Mesenchymal stem cell (in vitro differentiated cells and primary cell): Measurements from ENCODE around the gene ALG9.

Source experiments
- DNase-seq: peaks from one replicate; pipeline ENCODE4 v3.0.0-alpha.2; 2013
- H2AFZ ChIP-seq: one replicate; pipeline ENCODE4 v1.6.1; 2013; ENCODE audit warnings: low read depth, mild to moderate bottlenecking, control low read depth, inconsistent platforms, low read length, moderate library complexity
- H2AK5ac ChIP-seq: 2 replicates; pipeline ENCODE4 v1.6.1; 2013; ENCODE audit warnings: low read length, moderate library complexity, mild to moderate bottlenecking, inconsistent platforms; ENCODE audit not compliant: severe bottlenecking
- H2BK120ac ChIP-seq: one replicate; pipeline ENCODE4 v1.6.1; 2013; ENCODE audit warnings: low read depth, mild to moderate bottlenecking, inconsistent platforms, low read length, moderate library complexity
- H2BK12ac ChIP-seq, 2 experiments: one replicate each; pipeline ENCODE4 v1.6.1; 2013; ENCODE audit warnings: inconsistent platforms in 2 of 2, low read length in 2 of 2, mild to moderate bottlenecking in 2 of 2, moderate library complexity in 2 of 2, control low read depth in 1 of 2
- H2BK15ac ChIP-seq: one replicate; pipeline ENCODE4 v1.6.1; 2013; ENCODE audit warnings: mild to moderate bottlenecking, low read depth, inconsistent platforms; ENCODE audit not compliant: poor library complexity, severe bottlenecking
- H2BK5ac ChIP-seq: 2 replicates; pipeline ENCODE4 v1.6.1; 2013; ENCODE audit warnings: low read depth, mild to moderate bottlenecking, low read length, control low read depth, inconsistent platforms; ENCODE audit not compliant: poor library complexity, severe bottlenecking
- H3K14ac ChIP-seq, 2 experiments: one replicate each; pipeline ENCODE4 v1.6.1; 2013; ENCODE audit warnings: inconsistent platforms in 2 of 2, low read length in 2 of 2, control low read depth in 1 of 2, mild to moderate bottlenecking in 1 of 2, moderate library complexity in 1 of 2
- H3K18ac ChIP-seq, 2 experiments: one replicate each; pipeline ENCODE4 v1.6.1; 2013; ENCODE audit warnings: inconsistent platforms in 2 of 2, low read length in 2 of 2, control low read depth in 1 of 2, low read depth in 1 of 2, mild to moderate bottlenecking in 1 of 2
- H3K23ac ChIP-seq, 2 experiments: one replicate each; pipeline ENCODE4 v1.6.1; 2013; ENCODE audit warnings: inconsistent platforms in 2 of 2, low read length in 2 of 2, mild to moderate bottlenecking in 2 of 2, moderate library complexity in 2 of 2, control low read depth in 1 of 2
- H3K27ac ChIP-seq: 2 replicates; pipeline ENCODE4 v1.5.1; 2013; ENCODE audit warnings: mild to moderate bottlenecking, moderate library complexity, low read length, control low read depth, inconsistent platforms; ENCODE audit not compliant: poor library complexity, severe bottlenecking
- H3K27me3 ChIP-seq, 2 experiments: 2 replicates each; pipeline versions ENCODE4 v1.6.1 to v1.7.0; 2013; ENCODE audit warnings: low read length in 2 of 2, mild to moderate bottlenecking in 2 of 2, moderate library complexity in 2 of 2, control low read depth in 1 of 2, inconsistent platforms in 1 of 2; ENCODE audit not compliant: control insufficient read depth in 1 of 2, insufficient read depth in 1 of 2
- H3K36me3 ChIP-seq, 2 experiments: 2 replicates each; pipeline versions ENCODE4 v1.6.1 to v1.7.0; 2013; ENCODE audit warnings: low read length in 2 of 2, control low read depth in 1 of 2, inconsistent platforms in 1 of 2, low read depth in 1 of 2, mild to moderate bottlenecking in 1 of 2; ENCODE audit not compliant: insufficient read depth in 2 of 2, control insufficient read depth in 1 of 2
- H3K4ac ChIP-seq, 2 experiments: one replicate each; pipeline ENCODE4 v1.6.1; 2013; ENCODE audit warnings: inconsistent platforms in 2 of 2, low read length in 2 of 2, mild to moderate bottlenecking in 2 of 2, moderate library complexity in 2 of 2, control low read depth in 1 of 2, low read depth in 1 of 2
- H3K4me1 ChIP-seq: 2 replicates; pipeline ENCODE4 v1.6.1; 2013; ENCODE audit warnings: low read depth, low read length, control low read depth; ENCODE audit not compliant: control insufficient read depth, insufficient read depth
- H3K4me2 ChIP-seq: 2 replicates; pipeline ENCODE4 v1.6.1; 2013; ENCODE audit warnings: low read length, mild to moderate bottlenecking, inconsistent platforms; ENCODE audit not compliant: poor library complexity, severe bottlenecking
- H3K4me3 ChIP-seq, 2 experiments: 2 replicates each; pipeline versions ENCODE4 v1.5.1 to v1.7.0; 2013; ENCODE audit warnings: low read length in 2 of 2, mild to moderate bottlenecking in 2 of 2, control low read depth in 1 of 2, low read depth in 1 of 2; ENCODE audit not compliant: insufficient read depth in 1 of 2
- H3K79me1 ChIP-seq: replicated peaks from 2 replicates; pipeline ENCODE4 v1.6.1; 2013; ENCODE audit warnings: mild to moderate bottlenecking, control low read depth, low read length, inconsistent platforms; ENCODE audit not compliant: poor library complexity, severe bottlenecking
- H3K9ac ChIP-seq: 2 replicates; pipeline ENCODE4 v1.7.0; 2013; ENCODE audit warnings: mild to moderate bottlenecking, low read length, moderate library complexity
- H3K9me3 ChIP-seq: 2 replicates; pipeline ENCODE4 v1.7.0; 2013; ENCODE audit warnings: mild to moderate bottlenecking, low read length; ENCODE audit not compliant: control insufficient read depth
- H4K8ac ChIP-seq: one replicate; pipeline ENCODE4 v1.6.1; 2013; ENCODE audit warnings: inconsistent platforms, mild to moderate bottlenecking, low read length, moderate library complexity
- H4K91ac ChIP-seq: one replicate; pipeline ENCODE4 v1.6.1; 2013; ENCODE audit warnings: mild to moderate bottlenecking, low read length, inconsistent platforms
- WGBS: methylation state at CpG from one replicate; pipeline ENCODE4 v1.1.7; 2013; ENCODE audit warnings: mixed read lengths; 5-methylcytosine and 5-hydroxymethylcytosine counted together

Gene ALG9

DNA sequence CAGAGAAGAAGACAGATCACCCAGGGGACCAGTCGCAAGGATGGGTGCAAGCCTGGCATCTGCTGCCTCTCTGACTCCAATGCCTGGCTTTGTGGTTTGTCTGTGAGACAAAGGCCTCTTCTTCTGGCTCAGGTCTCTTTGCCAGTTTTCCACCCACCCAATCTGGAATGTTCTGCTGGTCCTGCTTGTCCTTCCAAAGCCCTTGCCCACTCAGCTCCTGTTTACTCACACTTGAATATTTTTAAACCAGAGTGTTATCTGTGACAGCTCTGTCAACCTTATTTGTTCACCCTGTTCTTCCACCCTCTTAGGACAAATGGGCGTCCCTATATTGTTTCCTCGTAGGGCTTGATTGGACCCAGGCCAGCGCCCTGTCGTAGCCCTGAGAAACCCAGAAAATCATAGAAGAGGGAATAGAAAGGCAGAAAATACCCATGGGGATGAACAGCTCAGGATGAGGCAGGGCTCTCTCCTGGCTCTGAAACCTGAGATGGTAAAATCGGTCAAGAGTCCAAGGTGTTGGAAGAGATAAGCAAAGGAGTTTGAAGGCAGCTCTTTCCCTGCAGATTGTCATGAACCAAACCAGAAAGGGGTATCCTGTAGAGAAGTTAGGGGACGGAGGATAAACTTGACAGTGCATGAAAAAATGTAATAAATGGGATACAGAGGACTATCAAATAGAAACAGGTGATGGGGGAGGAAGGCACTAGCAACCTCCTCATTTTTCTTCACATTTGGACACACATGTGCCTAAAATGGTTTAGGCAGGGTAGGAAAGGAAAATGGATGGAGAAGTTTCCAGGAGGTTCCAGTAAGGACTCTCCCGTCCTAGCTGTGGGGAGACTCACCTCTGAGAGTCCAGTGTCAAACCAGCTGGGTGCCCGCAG lies 39.5 kb upstream of the ALG9 start:
- Histone ChIP-seq H3K18ac (no peak overlapping the region), H2BK5ac (no peak overlapping the region), H3K23ac (no peak overlapping the region), H2AFZ (no peak overlapping the region), H2BK15ac (no peak overlapping the region), H3K36me3 (peaks cover 0 to 46% of the 10 kb centered on the region in 2 experiments), H2BK120ac (no peak overlapping the region), H3K4me3 (peak overlapping the region in 1 of 2 experiments; percentile 86), H4K91ac (no peak overlapping the region), H3K9me3 (no peaks in the 10 kb centered on the region), H3K14ac (no peak overlapping the region), H3K27ac (no peak overlapping the region), H2BK12ac (peak overlapping the region in 1 of 2 experiments; percentile 15), H3K4ac (no peak overlapping the region), H3K27me3 (peaks cover 0 to 17% of the 10 kb centered on the region in 2 experiments), H3K4me1 (peaks cover 10% of the 10 kb centered on the region), H2AK5ac (no peak overlapping the region), H3K9ac (peak overlapping the region; percentile 97), H3K79me1 (no peaks in the 10 kb centered on the region), H3K4me2 (no peak overlapping the region), H4K8ac (no peak overlapping the region)
- 82% methylated on average over 9 of the region's 9 CpGs for WGBS
- no peak for DNase-seq

DNA sequence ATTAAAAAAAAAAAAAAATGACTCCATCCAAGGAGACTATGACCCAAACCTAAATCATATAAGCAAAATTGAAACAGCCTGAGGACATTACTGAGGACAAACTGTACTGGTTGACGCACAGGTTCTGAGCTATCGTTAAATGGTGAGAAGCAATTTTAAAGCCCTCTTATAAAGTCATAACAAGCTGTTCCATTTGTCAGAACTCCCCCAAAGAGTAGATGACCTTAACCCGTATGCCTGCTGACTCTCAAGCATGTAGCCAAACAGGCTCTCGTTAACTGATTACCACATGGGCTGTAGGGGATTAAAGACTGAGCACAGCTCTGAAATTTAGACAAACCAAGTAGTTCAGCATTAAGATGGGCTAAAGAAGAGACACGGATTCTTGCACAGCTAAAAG lies 38.0 kb upstream of the ALG9 start:
- no peak overlapping the region for H2BK12ac ChIP-seq
- no peak overlapping the region for H2AK5ac ChIP-seq
- H4K8ac ChIP-seq: no peak overlapping the region
- 87% methylated on average over 5 of the region's 5 CpGs for WGBS
- peaks cover 0 to 17% of the 10 kb centered on the region in 2 experiments for H3K27me3 ChIP-seq
- H3K18ac ChIP-seq: no peak overlapping the region
- H2BK15ac ChIP-seq: no peak overlapping the region
- no peak overlapping the region for H4K91ac ChIP-seq
- no peak overlapping the region for H3K4ac ChIP-seq
- H3K9me3 ChIP-seq: no peaks in the 10 kb centered on the region
- no peak for DNase-seq
- H3K4me1 ChIP-seq: peaks cover 10% of the 10 kb centered on the region
- no peak overlapping the region for H3K23ac ChIP-seq
- no peaks in the 10 kb centered on the region for H3K79me1 ChIP-seq
- no peak overlapping the region for H3K27ac ChIP-seq
- H3K14ac ChIP-seq: no peak overlapping the region
- peak overlapping the region; percentile 97 for H3K9ac ChIP-seq
- peaks cover 0 to 40% of the 10 kb centered on the region in 2 experiments for H3K36me3 ChIP-seq
- no peak overlapping the region for H2AFZ ChIP-seq
- no peak overlapping the region for H2BK120ac ChIP-seq
- H3K4me2 ChIP-seq: no peak overlapping the region
- H3K4me3 ChIP-seq: peak overlapping the region in 1 of 2 experiments; percentile 0
- no peak overlapping the region for H2BK5ac ChIP-seq

DNA sequence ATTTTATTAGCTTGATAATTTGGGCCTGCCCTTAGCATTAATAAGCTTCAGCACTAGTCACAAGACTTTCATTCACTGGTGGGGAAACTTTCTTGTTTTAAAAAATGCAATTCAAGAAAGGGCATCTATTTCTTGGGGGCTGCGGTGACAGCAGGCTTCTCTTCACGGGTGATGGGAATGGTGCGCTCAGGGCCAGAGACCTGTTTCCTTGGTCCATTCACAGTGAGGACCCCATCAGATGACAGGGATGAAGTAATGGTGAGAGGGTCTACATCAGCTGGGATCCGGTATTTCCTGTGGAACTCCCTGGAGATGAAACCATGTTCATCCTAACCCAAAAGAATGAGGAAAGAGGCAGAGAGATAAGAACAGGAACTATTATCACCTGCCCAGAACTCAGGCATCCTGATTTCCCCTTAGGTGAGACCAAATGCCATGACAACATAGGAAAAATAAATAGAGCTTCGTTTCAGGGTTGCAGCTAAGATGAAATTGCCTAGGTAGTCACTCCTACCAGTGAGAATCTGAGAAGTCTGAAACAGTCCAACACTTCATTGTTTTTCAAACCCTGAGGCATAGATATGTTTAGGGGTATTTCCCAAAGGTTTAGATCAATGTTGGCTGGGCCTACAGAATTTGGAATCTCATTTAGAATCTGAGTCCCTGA lies 37.4 kb upstream of the ALG9 start:
- H3K9ac ChIP-seq: peak overlapping the region; percentile 97
- peaks cover 10% of the 10 kb centered on the region for H3K4me1 ChIP-seq
- no peak overlapping the region for H3K18ac ChIP-seq
- no peak for DNase-seq
- H3K4me3 ChIP-seq: no peak overlapping the region
- no peak overlapping the region for H2BK5ac ChIP-seq
- peaks cover 0 to 17% of the 10 kb centered on the region in 2 experiments for H3K27me3 ChIP-seq
- H4K91ac ChIP-seq: no peak overlapping the region
- no peak overlapping the region for H3K27ac ChIP-seq
- H2BK120ac ChIP-seq: no peak overlapping the region
- H2BK12ac ChIP-seq: no peak overlapping the region
- peaks cover 0 to 40% of the 10 kb centered on the region in 2 experiments for H3K36me3 ChIP-seq
- H2AK5ac ChIP-seq: no peak overlapping the region
- no peaks in the 10 kb centered on the region for H3K79me1 ChIP-seq
- H3K4ac ChIP-seq: no peak overlapping the region
- no peak overlapping the region for H3K23ac ChIP-seq
- 91% methylated on average over 5 of the region's 5 CpGs for WGBS
- H3K9me3 ChIP-seq: no peaks in the 10 kb centered on the region
- H2BK15ac ChIP-seq: no peak overlapping the region
- no peak overlapping the region for H3K4me2 ChIP-seq
- H4K8ac ChIP-seq: no peak overlapping the region
- no peak overlapping the region for H2AFZ ChIP-seq
- H3K14ac ChIP-seq: no peak overlapping the region

DNA sequence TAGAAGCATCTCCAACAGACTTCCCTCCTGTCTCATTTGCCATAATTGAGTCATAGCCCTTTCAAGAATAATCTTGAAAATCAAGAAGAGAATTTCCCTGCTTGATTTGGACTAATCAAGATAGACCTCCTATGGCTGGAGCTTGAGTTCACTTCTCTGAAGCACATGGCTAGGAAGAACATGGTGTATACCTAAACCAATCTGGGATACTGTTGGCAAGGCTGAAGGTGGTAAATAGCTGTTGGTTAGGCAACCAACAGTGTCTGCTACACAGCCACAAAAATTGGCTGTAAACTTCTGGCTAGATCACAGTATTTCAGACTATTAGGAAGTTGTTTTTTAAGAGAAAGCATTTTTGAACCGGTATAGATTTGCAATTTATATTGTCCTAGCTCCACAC lies 35.3 kb upstream of the ALG9 start:
- H4K91ac ChIP-seq: no peak overlapping the region
- no peak for DNase-seq
- peaks cover 0 to 20% of the 10 kb centered on the region in 2 experiments for H3K27me3 ChIP-seq
- no peaks in the 10 kb centered on the region for H3K9me3 ChIP-seq
- H3K14ac ChIP-seq: no peak overlapping the region
- H2BK12ac ChIP-seq: no peak overlapping the region
- WGBS: no CpG with 5 or more reads among the region's 1 CpG
- H3K4me2 ChIP-seq: no peak overlapping the region
- H3K23ac ChIP-seq: no peak overlapping the region
- no peak overlapping the region for H2AFZ ChIP-seq
- no peak overlapping the region for H3K9ac ChIP-seq
- H2BK120ac ChIP-seq: no peak overlapping the region
- H3K4me1 ChIP-seq: no peaks in the 10 kb centered on the region
- H3K27ac ChIP-seq: no peak overlapping the region
- H3K4ac ChIP-seq: no peak overlapping the region
- H3K4me3 ChIP-seq: no peak overlapping the region
- H2BK5ac ChIP-seq: no peak overlapping the region
- peaks cover 0 to 40% of the 10 kb centered on the region in 2 experiments for H3K36me3 ChIP-seq
- no peak overlapping the region for H2BK15ac ChIP-seq
- H2AK5ac ChIP-seq: no peak overlapping the region
- H4K8ac ChIP-seq: no peak overlapping the region
- H3K18ac ChIP-seq: no peak overlapping the region
- no peaks in the 10 kb centered on the region for H3K79me1 ChIP-seq
